GM18951 (cell line): ENCODE measurements around the gene CERKL.
"Not testable (repeated sequence)": the region's sequence is repeated elsewhere in the genome, so short reads cannot be mapped to it uniquely, and the experiment has no call there.

Experiments
- POLR2A ChIP-seq: IDR thresholded peaks from 4 replicates; pipeline ENCODE4 v1.6.1; 2011; ENCODE audit warnings: mild to moderate bottlenecking; ENCODE audit not compliant: insufficient read length, insufficient read depth; ENCODE audit errors: extremely low read depth
- in situ Hi-C: fragments of 300-500 bp; cut with MboI; formaldehyde crosslinking; loops from one replicate; pipeline ENCODE4 v1.12.0; 2022; ENCODE audit warnings: low sequenced_read_pairs, mixed read lengths, inconsistent platforms; ENCODE audit not compliant: unreplicated experiment

CERKL gene

GRCh38 chr2:181656450-181657291, at the start of gene CERKL:
Gene CERKL (minus strand): TSS chr2:181657105. CDS start chr2:181657006, 99 bp downstream.
- in situ Hi-C loops = no loop called here
- peak; percentile 57 for TF ChIP-seq POLR2A

- in situ Hi-C loops = not testable (repeated sequence)
Measured at GRCh38 chr2:181702519-181702918, 45.6 kb upstream of the CERKL start.

GRCh38 chr2:181698223-181698622, 41.3 kb upstream of the CERKL start:
- no peak for TF ChIP-seq POLR2A
- in situ Hi-C loops = no loop called here

GRCh38 chr2:181697571-181697970, 40.7 kb upstream of the CERKL start:
- in situ Hi-C loops = no loop called here

GRCh38 chr2:181697126-181697525, 40.2 kb upstream of the CERKL start:
- no peak for TF ChIP-seq POLR2A
- in situ Hi-C loops = no loop called here

More at GRCh38 chr2:181697571-181697970, 40.7 kb upstream of the CERKL start:
- no peak for TF ChIP-seq POLR2A

GRCh38 chr2:181694271-181694670, 37.4 kb upstream of the CERKL start:
- TF ChIP-seq POLR2A = no peak
- in situ Hi-C loops = no loop called here

- in situ Hi-C loops = no loop called here
Measured at GRCh38 chr2:181690860-181691259, 34.0 kb upstream of the CERKL start.

GRCh38 chr2:181686576-181687185, 29.8 kb upstream of the CERKL start:
- in situ Hi-C loops = loop anchor here (10.0 kb wide), 1 partner anchor 112 kb away; no protein-coding TSS in a partner anchor
- no peak for TF ChIP-seq POLR2A

More at GRCh38 chr2:181690860-181691259, 34.0 kb upstream of the CERKL start:
- no peak for TF ChIP-seq POLR2A

- no peak for TF ChIP-seq POLR2A
- in situ Hi-C loops = loop anchor here (10.0 kb wide), 1 partner anchor 110 kb away; no protein-coding TSS in a partner anchor
Measured at GRCh38 chr2:181685150-181685688, 28.3 kb upstream of the CERKL start.

GRCh38 chr2:181684454-181685149, 27.7 kb upstream of the CERKL start:
- in situ Hi-C loops = loop anchor here (10.0 kb wide), 1 partner anchor 110 kb away; no protein-coding TSS in a partner anchor
- no peak for TF ChIP-seq POLR2A

- in situ Hi-C loops = loop anchor here (10.0 kb wide), 1 partner anchor 109 kb away; no protein-coding TSS in a partner anchor
- no peak for TF ChIP-seq POLR2A
Measured at GRCh38 chr2:181683518-181684453, 26.9 kb upstream of the CERKL start.
